ENCODE data around the gene RALY. TPM values are rescaled to one million over a fixed set of nuclear protein-coding genes. Genes with fewer than 3 reads are reported as not detected.

Gene RALY
- total RNA-seq, 1 experiment from 2014 or later: 185 TPM

GRCh38 chr20:34089175-34089479 lies 95.4 kb downstream of the RALY start:
- Histone ChIP-seq H3K4me1 (ENCODE audit: insufficient read depth, low read length, poor library complexity, severe bottlenecking) (peaks cover 8% of the 10 kb centered on the region), H3K36me3 (ENCODE audit: insufficient read depth, low read length, poor library complexity, severe bottlenecking) (peaks cover 77% of the 10 kb centered on the region), H3K4me3 (ENCODE audit: low read depth, low read length, poor library complexity, severe bottlenecking) (no peak overlapping the region), H3K27ac (ENCODE audit: low read depth, low read length, poor library complexity, severe bottlenecking) (no peak overlapping the region), H3K27me3 (replicated peaks; ENCODE audit: insufficient read depth, low read depth, low read length, poor library complexity) (no peaks in the 10 kb centered on the region), H3K9me3 (ENCODE audit: low read depth, low read length, poor library complexity, severe bottlenecking) (no peaks in the 10 kb centered on the region)
- no TSS peak for BruUV-seq (replicated peaks)
- ChIA-PET CTCF (no interaction called here), POLR2A (ENCODE audit: low non-redundant PET) (no interaction called here)
- TF ChIP-seq, protein P1, sequence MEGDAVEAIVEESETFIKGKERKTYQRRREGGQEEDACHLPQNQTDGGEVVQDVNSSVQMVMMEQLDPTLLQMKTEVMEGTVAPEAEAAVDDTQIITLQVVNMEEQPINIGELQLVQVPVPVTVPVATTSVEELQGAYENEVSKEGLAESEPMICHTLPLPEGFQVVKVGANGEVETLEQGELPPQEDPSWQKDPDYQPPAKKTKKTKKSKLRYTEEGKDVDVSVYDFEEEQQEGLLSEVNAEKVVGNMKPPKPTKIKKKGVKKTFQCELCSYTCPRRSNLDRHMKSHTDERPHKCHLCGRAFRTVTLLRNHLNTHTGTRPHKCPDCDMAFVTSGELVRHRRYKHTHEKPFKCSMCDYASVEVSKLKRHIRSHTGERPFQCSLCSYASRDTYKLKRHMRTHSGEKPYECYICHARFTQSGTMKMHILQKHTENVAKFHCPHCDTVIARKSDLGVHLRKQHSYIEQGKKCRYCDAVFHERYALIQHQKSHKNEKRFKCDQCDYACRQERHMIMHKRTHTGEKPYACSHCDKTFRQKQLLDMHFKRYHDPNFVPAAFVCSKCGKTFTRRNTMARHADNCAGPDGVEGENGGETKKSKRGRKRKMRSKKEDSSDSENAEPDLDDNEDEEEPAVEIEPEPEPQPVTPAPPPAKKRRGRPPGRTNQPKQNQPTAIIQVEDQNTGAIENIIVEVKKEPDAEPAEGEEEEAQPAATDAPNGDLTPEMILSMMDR (conservative IDR thresholded peaks at IDR 0.05; ENCODE audit: low read depth, low read length): no peak
- no peak for TF ChIP-seq EZH2 (IDR thresholded peaks at IDR 0.05; ENCODE audit: borderline replicate concordance, low read depth, low read length, poor library complexity, severe bottlenecking)
- intact Hi-C loops (cut with micrococcal nuclease; ENCODE audit: unreplicated experiment): no loop called here
- DNase-seq (ENCODE audit: low spot score): no peak

DNA sequence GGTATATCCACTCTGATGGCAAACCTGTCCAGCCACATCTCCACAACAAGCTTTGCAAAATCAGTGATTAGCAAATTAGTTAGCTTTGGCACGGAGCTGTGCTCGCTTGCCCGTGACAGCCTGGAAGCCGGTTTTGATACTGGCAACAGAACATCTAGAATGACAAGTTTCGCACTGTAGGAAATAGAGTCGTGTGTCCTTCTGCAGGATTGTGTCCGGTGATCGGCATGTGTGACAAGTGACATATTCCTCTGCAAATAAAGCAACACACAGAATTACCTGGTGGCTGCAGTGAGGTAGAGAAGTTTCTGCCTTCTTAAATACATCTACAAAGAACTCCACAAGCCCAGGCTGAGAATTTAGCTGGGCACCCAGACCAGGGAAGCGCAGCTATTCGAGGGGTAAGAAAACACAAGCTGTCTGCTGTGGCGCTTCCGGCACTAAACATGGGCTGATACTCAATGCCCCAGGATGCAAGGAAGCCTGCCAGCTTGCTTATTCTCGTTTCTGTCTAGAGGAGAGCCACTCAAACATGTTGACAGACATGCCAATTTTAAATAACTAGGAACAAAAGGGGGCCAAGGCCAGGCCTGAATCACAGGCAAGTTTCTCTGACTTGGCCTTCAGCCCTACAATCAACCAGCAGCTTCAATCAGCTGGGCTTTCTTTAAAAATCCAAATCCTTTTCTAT lies 96.1 kb downstream of the RALY start:
- TF ChIP-seq, protein P1 (conservative IDR thresholded peaks at IDR 0.05; ENCODE audit: low read depth, low read length): no peak
- TF ChIP-seq EZH2 (IDR thresholded peaks at IDR 0.05; ENCODE audit: borderline replicate concordance, low read depth, low read length, poor library complexity, severe bottlenecking): no peak
- POLR2A ChIA-PET (ENCODE audit: low non-redundant PET): interaction anchor here (0.6 kb wide), 1 partner anchor 457 kb away, joined by 3 read pairs; no protein-coding TSS in a partner anchor
- Histone ChIP-seq H3K9me3 (ENCODE audit: low read depth, low read length, poor library complexity, severe bottlenecking) (no peaks in the 10 kb centered on the region), H3K4me1 (ENCODE audit: insufficient read depth, low read length, poor library complexity, severe bottlenecking) (peaks cover 1% of the 10 kb centered on the region), H3K27me3 (replicated peaks; ENCODE audit: insufficient read depth, low read depth, low read length, poor library complexity) (no peaks in the 10 kb centered on the region), H3K27ac (ENCODE audit: low read depth, low read length, poor library complexity, severe bottlenecking) (peak overlapping the region; percentile 8), H3K4me3 (ENCODE audit: low read depth, low read length, poor library complexity, severe bottlenecking) (no peak overlapping the region), H3K36me3 (ENCODE audit: insufficient read depth, low read length, poor library complexity, severe bottlenecking) (peaks cover 84% of the 10 kb centered on the region)
- DNase-seq (ENCODE audit: low spot score): no peak
- TSS peak; percentile 65 for BruUV-seq (replicated peaks)
- intact Hi-C loops (cut with micrococcal nuclease; ENCODE audit: unreplicated experiment): no loop called here
- CTCF ChIA-PET: no interaction called here

DNA sequence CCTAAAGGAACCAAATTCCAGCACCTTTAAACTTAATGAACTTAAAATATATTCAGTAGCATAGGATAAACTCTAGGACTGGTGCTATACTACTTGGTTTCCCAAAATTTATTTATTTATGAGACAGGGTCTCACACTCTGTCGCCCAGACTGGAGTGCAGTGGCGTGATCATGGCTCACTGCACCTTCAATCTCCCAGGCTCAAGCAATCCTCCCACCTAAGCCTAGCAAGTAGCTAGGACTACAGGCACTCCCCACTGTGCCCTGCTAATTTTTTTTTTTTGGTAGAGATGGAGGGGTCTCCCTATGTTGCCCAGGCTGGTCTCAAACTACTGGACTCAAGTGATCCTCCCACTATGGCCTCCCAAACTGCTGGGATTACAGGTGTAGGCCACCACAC lies 96.9 kb downstream of the RALY start:
- CTCF ChIA-PET: no interaction called here
- H3K4me3 ChIP-seq (ENCODE audit: low read depth, low read length, poor library complexity, severe bottlenecking): no peak overlapping the region

More for the DNA sequence above, 96.9 kb downstream of the RALY start:
- DNase-seq (ENCODE audit: low spot score): no peak
- TF ChIP-seq EZH2 (IDR thresholded peaks at IDR 0.05; ENCODE audit: borderline replicate concordance, low read depth, low read length, poor library complexity, severe bottlenecking): no peak
- TF ChIP-seq, protein P1 (conservative IDR thresholded peaks at IDR 0.05; ENCODE audit: low read depth, low read length): no peak
- peaks cover 92% of the 10 kb centered on the region for H3K36me3 ChIP-seq (ENCODE audit: insufficient read depth, low read length, poor library complexity, severe bottlenecking)
- intact Hi-C loops (cut with micrococcal nuclease; ENCODE audit: unreplicated experiment): no loop called here
- BruUV-seq (replicated peaks): no TSS peak
- H3K27me3 ChIP-seq (replicated peaks; ENCODE audit: insufficient read depth, low read depth, low read length, poor library complexity): no peaks in the 10 kb centered on the region
- POLR2A ChIA-PET (ENCODE audit: low non-redundant PET): no interaction called here
- no peak overlapping the region for H3K27ac ChIP-seq (ENCODE audit: low read depth, low read length, poor library complexity, severe bottlenecking)
- no peaks in the 10 kb centered on the region for H3K4me1 ChIP-seq (ENCODE audit: insufficient read depth, low read length, poor library complexity, severe bottlenecking)
- H3K9me3 ChIP-seq (ENCODE audit: low read depth, low read length, poor library complexity, severe bottlenecking): no peaks in the 10 kb centered on the region
